GM21447 (cell line): ENCODE measurements around the gene SAPCD2.
A peak's percentile ranks its signal among the peaks of the same experiment; 100 is the strongest.

Experiments
- ATAC-seq: cut with Tn5 transposase; IDR thresholded peaks from one replicate; pipeline ENCODE4 v1.9.1; 2021; ENCODE audit not compliant: unreplicated experiment

The SAPCD2 gene

GRCh38 chr9:137082925-137083290, 12.6 kb upstream of the SAPCD2 start:
- no peak for ATAC-seq

DNA sequence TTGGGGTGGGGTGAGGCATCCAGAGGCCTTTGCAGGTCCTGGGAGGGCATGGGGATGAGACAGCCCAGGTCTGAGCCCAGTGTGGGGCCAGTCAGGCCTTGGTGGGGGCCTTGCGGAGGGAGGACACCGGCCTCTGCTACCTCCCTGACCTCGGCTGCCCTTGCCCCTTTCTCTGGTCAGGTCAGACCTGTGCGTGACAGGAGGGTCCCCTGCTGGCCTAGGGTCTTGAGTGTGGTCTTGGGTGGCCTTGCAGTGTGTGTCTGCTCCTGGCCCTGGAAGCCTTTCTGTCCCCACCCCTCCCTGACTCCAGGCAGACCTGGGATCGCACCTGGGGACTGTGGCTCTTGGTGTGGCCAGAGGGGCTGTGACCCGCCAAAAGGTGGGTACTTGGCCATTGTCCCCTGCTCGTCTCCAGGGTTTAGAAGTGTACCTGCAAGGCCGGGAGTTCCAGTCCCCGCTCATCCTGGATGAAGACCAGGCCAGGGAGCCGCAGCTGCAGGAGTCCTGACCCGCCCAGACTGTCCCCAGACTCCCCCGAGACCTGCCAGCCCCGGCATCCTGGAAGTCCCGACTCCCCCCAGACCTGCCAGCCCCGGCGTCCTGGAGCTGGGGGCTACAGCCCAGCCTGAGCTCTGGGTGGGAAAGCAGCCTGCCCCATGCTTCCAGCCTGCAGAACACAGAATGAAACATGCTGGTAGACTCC, 12.0 kb upstream of the SAPCD2 start:
- no peak for ATAC-seq

- no peak for ATAC-seq
These were observed 10.1 kb upstream of the SAPCD2 start for GRCh38 chr9:137080260-137081122.

DNA sequence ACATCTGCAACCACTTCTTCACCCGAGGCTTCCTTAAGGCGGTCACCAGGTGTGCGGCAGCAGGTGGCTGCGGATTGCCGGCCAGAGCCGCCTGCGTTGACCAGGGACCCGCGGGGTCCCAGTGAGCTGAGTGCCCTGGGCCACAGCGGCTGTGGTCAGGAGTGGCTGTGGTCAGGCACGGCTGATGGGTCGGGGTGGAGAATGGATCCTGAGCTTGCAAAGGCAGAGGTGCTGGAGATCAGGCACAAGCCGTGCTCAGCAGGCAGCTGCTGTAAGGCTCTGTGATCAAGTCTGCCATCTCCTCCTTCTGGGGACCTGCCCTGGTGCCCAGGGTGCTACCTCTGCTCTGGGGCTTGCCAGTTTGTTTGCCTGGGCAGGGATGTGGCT, 9.0 kb upstream of the SAPCD2 start:
- ATAC-seq: no peak

DNA sequence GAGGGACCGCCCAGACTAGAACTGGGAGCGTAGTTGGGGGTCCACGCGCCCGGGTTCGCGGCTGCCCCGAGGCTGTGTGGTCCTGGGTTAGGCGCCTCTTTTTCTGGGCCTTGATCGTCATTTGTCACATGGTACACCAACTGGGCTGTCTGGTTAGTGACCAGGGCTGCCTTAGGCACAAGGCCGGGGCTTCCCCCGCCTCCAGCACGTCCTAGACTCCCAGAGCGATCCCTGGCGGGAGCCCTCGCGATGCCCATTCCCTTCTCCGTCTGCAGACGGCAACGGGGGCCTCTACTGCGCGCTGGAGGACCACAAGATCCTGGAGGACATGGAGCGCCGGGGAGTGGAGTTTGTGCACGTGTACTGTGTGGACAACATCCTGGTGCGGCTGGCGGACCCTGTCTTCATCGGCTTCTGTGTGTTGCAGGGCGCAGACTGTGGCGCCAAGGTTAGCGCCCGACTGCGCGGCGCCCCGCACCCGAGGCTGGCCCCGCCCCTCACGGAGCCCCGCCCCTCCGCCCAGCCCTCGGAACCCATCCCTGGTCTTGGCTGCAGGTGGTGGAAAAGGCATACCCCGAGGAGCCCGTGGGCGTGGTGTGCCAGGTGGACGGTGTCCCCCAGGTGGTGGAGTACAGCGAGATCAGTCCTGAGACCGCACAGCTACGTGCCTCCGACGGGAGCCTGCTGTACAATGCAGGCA, 8.5 kb upstream of the SAPCD2 start:
- ATAC-seq: no peak

DNA sequence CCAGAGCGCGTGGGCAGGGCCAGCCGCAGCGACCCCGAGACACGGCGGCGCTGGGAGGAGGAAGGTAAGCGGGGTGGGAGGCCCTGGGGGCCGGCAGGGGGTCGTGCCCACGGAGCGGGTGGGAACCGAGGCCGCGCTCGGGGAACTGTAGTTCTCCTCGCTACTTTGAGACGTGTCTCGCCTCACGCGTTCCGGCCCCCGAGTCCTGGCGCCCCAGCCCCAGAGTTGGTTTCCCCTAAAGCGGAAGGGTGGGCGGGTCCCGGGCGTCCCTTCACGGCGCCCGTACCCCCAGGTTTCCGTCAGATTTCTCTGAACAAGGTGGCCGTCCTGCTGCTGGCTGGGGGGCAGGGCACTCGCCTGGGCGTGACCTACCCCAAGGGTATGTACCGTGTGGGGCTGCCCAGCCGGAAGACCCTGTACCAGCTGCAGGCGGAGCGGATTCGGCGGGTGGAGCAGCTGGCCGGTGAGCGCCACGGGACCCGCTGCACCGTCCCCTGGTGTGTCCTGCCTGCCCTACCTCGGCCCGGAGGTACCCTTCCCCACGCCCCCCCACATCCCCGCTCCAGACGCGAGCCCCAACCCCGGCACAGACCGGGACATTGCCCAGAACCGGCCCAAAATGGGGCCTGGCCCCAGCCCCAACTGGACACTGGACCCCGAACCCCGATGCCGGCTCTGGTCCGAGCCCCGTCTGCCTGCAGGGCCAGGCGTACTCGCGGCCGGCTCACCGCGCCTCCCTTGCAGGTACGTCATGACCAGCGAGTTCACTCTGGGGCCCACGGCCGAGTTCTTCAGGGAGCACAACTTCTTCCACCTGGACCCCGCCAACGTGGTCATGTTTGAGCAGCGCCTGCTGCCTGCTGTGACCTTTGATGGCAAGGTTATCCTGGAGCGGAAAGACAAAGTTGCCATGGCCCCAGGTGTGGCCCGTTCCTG, 7.7 kb upstream of the SAPCD2 start:
- ATAC-seq: no peak

GRCh38 chr9:137077010-137077747, 6.8 kb upstream of the SAPCD2 start, which contains the start of gene UAP1L1:
TSS of gene UAP1L1 (plus strand) at chr9:137077517. CDS start at chr9:137077533, 16 bp downstream.
- ATAC-seq: no peak

DNA sequence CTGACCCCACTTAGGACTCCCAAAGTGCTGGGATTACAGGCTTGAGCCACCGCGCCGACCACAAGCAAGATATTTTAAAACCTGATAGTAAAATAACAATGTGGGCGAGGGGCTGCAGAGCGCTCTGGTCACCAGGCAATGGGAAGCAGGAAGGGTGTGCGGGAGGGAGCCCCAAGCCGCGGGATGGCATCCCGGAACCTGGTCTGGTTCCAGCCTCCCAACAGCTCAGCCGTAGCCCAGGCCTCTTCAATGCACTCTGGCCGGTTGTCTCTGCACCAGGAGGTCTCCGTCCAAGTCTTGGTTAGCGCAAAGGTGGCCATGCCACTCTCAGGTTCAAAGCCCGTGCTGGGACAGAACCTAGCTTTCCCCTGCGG, 6.3 kb upstream of the SAPCD2 start:
- ATAC-seq: no peak

- ATAC-seq: no peak
These were observed 5.0 kb upstream of the SAPCD2 start for GRCh38 chr9:137075275-137075775.

DNA sequence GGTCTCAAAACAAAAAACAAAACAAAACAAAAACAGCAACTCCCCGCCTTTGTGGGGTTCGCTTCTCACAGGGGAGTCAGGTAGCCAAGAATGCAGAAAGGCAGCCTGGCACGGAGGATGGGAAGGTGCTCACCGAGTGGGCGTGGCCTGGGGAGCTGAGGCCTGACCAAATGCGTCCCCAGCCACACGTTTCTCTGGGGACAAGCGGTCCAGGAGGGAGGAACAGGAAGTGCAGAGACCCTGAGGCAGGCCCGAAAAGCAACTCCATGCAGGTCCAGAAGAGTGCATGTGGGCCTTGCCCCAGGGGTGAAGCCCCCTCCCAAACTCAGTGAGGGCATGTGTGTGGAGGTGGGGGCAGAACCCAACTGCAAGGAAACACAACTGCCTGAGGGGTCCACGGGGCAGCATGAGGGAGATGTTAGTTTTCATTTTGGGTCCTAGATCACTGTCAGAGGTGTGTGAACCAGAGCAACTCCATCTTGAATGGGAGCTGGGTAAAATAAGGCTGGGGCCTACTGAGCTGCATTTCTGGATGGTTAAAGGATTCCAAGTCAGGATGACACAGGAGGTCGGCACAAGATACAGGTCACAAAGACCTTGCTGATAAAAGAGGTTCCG, 4.4 kb upstream of the SAPCD2 start:
- no peak for ATAC-seq

GRCh38 chr9:137073992-137074399, 3.6 kb upstream of the SAPCD2 start:
- no peak for ATAC-seq

DNA sequence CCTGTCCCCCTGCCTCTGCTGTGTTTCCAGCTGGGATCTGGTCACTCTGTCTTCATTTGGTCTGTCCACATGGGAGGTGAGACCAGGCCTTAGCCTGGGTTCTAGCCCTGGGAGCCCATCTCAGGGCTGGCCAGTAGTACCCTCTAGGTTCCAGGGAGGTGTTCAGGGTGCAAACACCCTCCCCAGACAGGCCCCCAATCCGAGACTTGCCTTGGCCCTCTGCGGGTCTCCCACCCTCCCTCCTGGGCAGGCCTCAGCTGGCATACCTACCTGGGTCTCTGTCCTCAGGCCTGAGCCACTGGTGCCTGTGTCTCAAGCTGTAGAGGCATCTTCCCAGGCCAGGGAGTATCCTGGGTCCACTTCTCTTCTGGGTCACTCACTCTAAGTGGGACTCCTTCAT, 925 bp upstream of the SAPCD2 start:
- no peak for ATAC-seq

- ATAC-seq: peak; percentile 4
These were observed 534 bp upstream of the SAPCD2 start for GRCh38 chr9:137070906-137071275.

- ATAC-seq: no peak
These were observed 757 bp downstream of the SAPCD2 start for GRCh38 chr9:137069508-137070091.

GRCh38 chr9:137068539-137069507, 1.5 kb downstream of the SAPCD2 start:
- no peak for ATAC-seq

DNA sequence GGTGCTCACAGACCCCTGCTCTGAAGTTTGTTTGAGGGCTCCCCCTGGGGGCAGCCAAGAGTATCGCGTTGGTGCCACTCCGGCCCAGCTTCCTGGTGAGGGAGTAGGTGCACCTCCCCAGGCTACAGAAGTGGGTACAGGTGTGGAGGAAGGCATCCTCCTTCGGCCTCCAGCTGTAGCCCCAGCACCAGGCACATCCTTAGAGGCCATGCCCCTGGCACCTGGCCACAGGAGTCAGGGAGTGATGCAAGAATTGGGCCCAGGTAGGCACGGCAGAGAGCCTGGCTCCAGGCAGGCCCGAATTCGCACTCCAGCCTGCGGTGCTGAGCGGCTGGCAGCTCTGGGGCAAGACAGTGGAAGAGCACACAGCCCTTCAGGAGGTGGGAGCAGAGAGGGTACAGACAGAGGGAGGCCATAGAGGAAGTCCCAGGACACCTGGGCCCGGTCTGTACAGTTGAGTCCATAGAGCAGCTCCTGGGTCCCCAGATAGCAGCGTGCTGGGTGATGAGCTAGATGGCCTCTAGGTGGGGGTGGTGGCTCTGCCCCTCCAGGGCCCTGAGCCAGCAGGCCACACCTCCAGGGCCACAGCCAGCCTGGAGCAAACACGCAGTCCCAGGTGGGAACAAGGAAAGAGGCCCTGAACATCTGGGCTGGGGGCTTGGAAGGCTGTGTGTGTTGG, 2.4 kb downstream of the SAPCD2 start:
- no peak for ATAC-seq

GRCh38 chr9:137066096-137066861, 4.1 kb downstream of the SAPCD2 start:
- ATAC-seq: no peak
